AG04449 (cell line): ENCODE data around the gene KIAA0825.

Experiments used
- CTCF ChIA-PET: fragments of 350-600 bp; formaldehyde crosslinking; extraction: SDS; loops from one replicate; lab custom pipeline; 2021; ENCODE audit warnings: antibody characterized with exemption; lab: Yijun Ruan, JAX
- POLR2A ChIA-PET: fragments of 400-600, 350-600 bp; formaldehyde crosslinking; extraction: SDS; loops from one replicate; lab custom pipeline; 2020; ENCODE audit warnings: antibody characterized with exemption, inconsistent platforms; lab: Yijun Ruan, JAX
- DNase-seq: peaks from one replicate; pipeline ENCODE4 v3.0.0-alpha.2; 2010; ENCODE audit warnings: low read depth, low spot score
- H3K4me3 ChIP-seq: 2 replicates; pipeline ENCODE4 v1.5.1; 2011; ENCODE audit warnings: low read depth, mild to moderate bottlenecking, control low read depth, low read length
- TF ChIP-seq, protein P1 (sequence below): IDR thresholded peaks from one replicate; pipeline ENCODE4 v1.5.1; 2011; ENCODE audit warnings: mild to moderate bottlenecking, moderate library complexity, low read length, control low read depth, inconsistent platforms; ENCODE audit not compliant: insufficient read depth; ENCODE audit errors: missing control alignments

The KIAA0825 gene

DNA sequence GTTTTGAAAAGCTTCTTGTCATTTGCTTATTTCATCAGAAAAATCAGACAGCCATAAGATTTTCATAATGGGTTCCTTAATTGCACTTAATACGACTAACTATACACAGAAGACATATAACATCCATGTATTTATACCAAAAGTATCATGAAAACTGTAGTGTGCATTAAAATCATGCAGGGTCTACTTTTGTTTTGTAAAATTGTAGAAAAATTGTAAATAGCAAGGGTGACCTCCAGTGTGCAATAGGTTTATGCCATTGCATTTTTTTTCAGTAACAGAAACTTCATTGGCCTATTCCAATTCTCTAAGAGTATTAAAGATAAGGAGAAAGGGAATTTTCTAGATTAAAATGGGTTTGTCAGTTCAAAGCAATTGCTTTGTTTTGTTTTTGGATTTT lies 307.6 kb downstream of the KIAA0825 start:
- TF ChIP-seq, protein P1, sequence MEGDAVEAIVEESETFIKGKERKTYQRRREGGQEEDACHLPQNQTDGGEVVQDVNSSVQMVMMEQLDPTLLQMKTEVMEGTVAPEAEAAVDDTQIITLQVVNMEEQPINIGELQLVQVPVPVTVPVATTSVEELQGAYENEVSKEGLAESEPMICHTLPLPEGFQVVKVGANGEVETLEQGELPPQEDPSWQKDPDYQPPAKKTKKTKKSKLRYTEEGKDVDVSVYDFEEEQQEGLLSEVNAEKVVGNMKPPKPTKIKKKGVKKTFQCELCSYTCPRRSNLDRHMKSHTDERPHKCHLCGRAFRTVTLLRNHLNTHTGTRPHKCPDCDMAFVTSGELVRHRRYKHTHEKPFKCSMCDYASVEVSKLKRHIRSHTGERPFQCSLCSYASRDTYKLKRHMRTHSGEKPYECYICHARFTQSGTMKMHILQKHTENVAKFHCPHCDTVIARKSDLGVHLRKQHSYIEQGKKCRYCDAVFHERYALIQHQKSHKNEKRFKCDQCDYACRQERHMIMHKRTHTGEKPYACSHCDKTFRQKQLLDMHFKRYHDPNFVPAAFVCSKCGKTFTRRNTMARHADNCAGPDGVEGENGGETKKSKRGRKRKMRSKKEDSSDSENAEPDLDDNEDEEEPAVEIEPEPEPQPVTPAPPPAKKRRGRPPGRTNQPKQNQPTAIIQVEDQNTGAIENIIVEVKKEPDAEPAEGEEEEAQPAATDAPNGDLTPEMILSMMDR: no peak
- no peak for DNase-seq
- POLR2A ChIA-PET: no interaction called here
- no peak overlapping the region for H3K4me3 ChIP-seq
- CTCF ChIA-PET: no interaction called here

DNA sequence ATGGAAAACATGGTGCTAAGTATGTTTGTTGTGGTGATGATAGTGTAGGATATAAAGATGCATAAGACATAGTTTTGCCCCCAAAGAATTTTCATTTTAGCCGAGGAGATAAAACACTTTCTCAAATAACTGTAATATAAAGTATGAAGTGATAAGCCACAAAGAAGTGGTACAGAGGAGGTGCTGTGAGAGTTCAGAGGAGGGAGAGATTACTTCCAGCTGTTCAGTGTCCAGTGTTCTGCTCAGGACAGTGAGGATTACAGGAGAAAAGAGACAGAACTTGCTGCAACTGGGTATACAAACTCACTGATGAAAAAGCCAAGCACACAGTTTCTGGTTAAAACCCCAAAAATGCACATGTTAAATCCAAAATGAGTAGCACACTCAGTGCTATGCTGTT lies 309.3 kb downstream of the KIAA0825 start:
- TF ChIP-seq, protein P1: no peak

DNA sequence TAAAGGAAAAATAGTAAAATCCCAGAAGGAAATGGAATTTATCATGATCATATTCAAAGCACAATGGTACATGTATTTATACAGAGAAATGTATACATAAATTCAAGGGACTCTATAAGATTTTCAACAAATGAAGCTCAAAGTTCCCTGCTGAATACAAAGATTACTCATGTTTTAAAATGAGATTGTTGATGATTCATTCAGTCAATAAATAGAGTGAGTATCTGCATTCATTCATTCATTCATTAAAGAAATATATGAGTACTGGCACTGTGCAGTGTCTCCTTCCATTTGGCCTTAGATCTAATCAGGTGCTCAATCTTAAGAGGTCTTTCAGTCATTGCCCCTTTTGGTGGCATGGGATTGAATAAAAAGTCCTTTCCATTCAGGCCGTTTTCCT lies 310.0 kb downstream of the KIAA0825 start:
- no peak overlapping the region for H3K4me3 ChIP-seq
- POLR2A ChIA-PET: no interaction called here
- CTCF ChIA-PET: no interaction called here
- TF ChIP-seq, protein P1: no peak
- no peak for DNase-seq

More for the DNA sequence above, 309.3 kb downstream of the KIAA0825 start:
- CTCF ChIA-PET: no interaction called here
- H3K4me3 ChIP-seq: no peak overlapping the region
- DNase-seq: no peak
- POLR2A ChIA-PET: no interaction called here

DNA sequence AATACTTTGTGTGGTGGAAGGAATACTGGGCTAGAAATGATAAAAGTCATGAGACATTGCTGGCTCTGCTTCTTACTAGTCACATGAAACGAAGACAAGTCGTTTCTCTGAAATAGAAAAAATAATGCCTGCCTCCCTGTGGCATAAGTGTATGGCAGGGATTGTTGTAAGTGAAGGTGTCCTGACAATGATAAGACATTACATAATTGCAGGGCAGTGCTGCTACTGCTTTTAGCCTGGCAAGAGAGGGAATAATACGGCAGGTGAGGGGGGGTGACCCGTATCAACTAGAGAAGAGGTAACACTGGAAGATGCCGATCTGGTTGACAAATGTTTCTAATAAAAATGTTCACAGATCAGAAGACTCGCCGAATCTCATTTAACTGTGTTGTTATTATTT lies 314.3 kb downstream of the KIAA0825 start:
- TF ChIP-seq, protein P1: no peak
- ChIA-PET POLR2A (no interaction called here), CTCF (interaction anchor here (0.6 kb wide), 1 partner anchor 9 kb away, joined by 3 read pairs; no protein-coding TSS in a partner anchor)
- DNase-seq: no peak
- no peak overlapping the region for H3K4me3 ChIP-seq

DNA sequence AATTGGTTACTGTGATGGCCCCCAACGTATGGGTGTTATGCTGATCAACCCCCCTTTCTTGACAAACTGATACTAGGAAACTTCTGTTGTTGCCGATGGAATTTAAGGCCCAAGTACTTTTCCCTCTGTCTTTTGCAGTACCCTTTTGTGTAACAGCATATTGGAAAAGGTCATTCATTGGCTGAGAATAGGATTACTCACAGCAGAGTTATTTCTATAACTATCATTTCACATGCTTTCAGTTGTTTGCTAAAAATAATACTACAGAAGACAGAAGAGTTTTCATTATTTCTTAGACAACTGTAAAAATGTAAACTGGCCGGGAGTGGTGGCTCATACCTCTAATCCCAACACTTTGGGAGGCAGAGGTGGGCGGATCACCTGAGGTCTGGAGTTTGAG lies 329.5 kb downstream of the KIAA0825 start:
- ChIA-PET CTCF (no interaction called here), POLR2A (no interaction called here)
- no peak overlapping the region for H3K4me3 ChIP-seq
- DNase-seq: peak; percentile 37
- TF ChIP-seq, protein P1: no peak

DNA sequence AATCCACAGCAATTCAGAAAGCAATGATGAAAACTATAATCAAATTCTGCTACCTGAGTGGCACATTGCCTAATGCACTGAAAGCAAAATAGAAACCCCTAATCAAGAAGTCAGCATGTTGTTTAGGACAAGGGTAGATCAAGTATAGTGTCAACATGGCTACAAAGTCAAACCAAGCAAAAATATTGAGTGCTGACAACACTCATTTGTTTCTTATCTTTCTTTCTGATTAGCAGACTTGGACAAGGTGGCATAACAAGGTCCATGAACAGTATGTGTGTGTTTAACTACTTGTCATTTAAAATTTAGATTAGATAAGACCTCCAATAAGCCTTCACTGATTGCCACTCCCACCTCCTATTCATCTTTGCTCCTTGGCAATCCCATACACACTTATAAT lies 332.4 kb downstream of the KIAA0825 start:
- DNase-seq: no peak
- CTCF ChIA-PET: no interaction called here
- no peak overlapping the region for H3K4me3 ChIP-seq
- TF ChIP-seq, protein P1: no peak
- POLR2A ChIA-PET: no interaction called here
